Activated CD8-positive, alpha-beta memory T cell treated with anti-CD3 and anti-CD28 coated beads for 24 hours (primary cell): ENCODE measurements around the gene VAV2.
"Not testable (repeated sequence)": the region's sequence is repeated elsewhere in the genome, so short reads cannot be mapped to it uniquely, and the experiment has no call there.

Experiments
- DNase-seq: peaks from one replicate; pipeline ENCODE4 v3.0.0-alpha.2; 2020

The VAV2 gene

GRCh38 chr9:133777068-133777791 is 214.9 kb downstream of the VAV2 start:
- no peak for DNase-seq

- no peak for DNase-seq
Measured at GRCh38 chr9:133775951-133776905, 215.9 kb downstream of the VAV2 start.

GRCh38 chr9:133775291-133775690 is 216.8 kb downstream of the VAV2 start:
- DNase-seq = no peak

- DNase-seq = no peak
Measured at GRCh38 chr9:133774799-133775198, 217.3 kb downstream of the VAV2 start.

- no peak for DNase-seq
Measured at GRCh38 chr9:133773889-133774655, 218.1 kb downstream of the VAV2 start.

- no peak for DNase-seq
Measured at GRCh38 chr9:133772581-133772980, 219.5 kb downstream of the VAV2 start.

GRCh38 chr9:133771486-133772482 is 220.3 kb downstream of the VAV2 start:
- DNase-seq = no peak

GRCh38 chr9:133770076-133770777 is 221.9 kb downstream of the VAV2 start:
- peak; percentile 41 for DNase-seq

GRCh38 chr9:133769511-133770075 is 222.5 kb downstream of the VAV2 start:
- no peak for DNase-seq

GRCh38 chr9:133768859-133769510 is 223.1 kb downstream of the VAV2 start:
- peak; percentile 49 for DNase-seq

GRCh38 chr9:133768371-133768858 is 223.7 kb downstream of the VAV2 start:
- DNase-seq = peak; percentile 42

GRCh38 chr9:133767625-133768024 is 224.5 kb downstream of the VAV2 start:
- peak; percentile 21 for DNase-seq

- no peak for DNase-seq
Measured at GRCh38 chr9:133767008-133767407, 225.1 kb downstream of the VAV2 start.

GRCh38 chr9:133766234-133766633 is 225.9 kb downstream of the VAV2 start:
- not testable (repeated sequence) for DNase-seq

GRCh38 chr9:133763272-133764183 is 228.6 kb downstream of the VAV2 start:
- peak; percentile 35 for DNase-seq

GRCh38 chr9:133762488-133763271 is 229.4 kb downstream of the VAV2 start:
- DNase-seq = peak; percentile 17

GRCh38 chr9:133761641-133762248 is 230.4 kb downstream of the VAV2 start:
- DNase-seq = peak; percentile 21
